G401 (cell line): Measurements from ENCODE around the gene UBA6. TPM values are rescaled to one million over a fixed set of nuclear protein-coding genes. Genes with fewer than 3 reads are reported as not detected.
"Not testable (repeated sequence)": the region's sequence is repeated elsewhere in the genome, so short reads cannot be mapped to it uniquely, and the experiment has no call there.

Experiments used
- DNase-seq: peaks from one replicate; pipeline ENCODE4 v3.0.0-alpha.2; 2015; ENCODE audit warnings: low spot score
- in situ Hi-C: cut with HindIII; loops from 2 replicates; pipeline ENCODE4 v1.10.0; 2016; ENCODE audit warnings: low sequenced_read_pairs, mixed read lengths
- total RNA-seq: library from RNA; depleted of rRNA; stranded (reverse); fragments of >200 nt; shearing (Covaris generic); gene quantifications from 2 replicates; pipeline ENCODE4 v1.2.3, GENCODE V29; 2014

Gene UBA6
- total RNA-seq, 1 experiment from 2014 or later = 98.3 TPM

GRCh38 chr4:67682266-67682665, 18.7 kb downstream of the UBA6 start:
- DNase-seq = no peak
- in situ Hi-C loops = no loop called here

DNA sequence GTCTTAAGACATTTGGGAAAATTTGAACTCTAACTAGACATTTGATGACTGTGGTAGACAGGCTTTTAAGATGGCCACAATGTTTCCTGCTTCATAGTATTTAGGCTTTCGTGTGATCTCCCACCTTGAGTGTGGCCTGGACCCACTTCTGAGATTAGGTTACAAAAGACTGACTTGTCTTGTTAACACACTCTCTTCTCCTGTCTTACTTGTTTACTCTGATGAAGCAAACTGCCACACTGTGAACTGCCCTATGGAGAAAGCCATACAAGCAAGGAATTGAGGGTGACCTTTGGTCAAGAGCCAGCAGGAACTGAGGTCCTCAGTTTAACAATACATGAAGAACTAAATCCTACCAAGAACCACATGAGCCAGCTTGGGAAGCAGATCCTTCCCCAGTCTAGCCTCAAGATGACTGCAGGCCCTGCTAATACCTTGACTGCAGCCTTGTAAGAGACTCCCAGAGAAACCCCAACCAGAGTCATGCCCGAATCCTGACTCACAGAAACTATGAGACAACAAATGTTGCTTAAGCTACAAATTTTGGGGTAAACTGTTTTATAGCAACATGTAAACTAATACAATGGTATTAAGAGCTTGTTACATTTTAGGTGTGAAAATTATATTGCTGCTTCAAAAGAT, 20.3 kb downstream of the UBA6 start:
- no peak for DNase-seq
- in situ Hi-C loops = no loop called here

DNA sequence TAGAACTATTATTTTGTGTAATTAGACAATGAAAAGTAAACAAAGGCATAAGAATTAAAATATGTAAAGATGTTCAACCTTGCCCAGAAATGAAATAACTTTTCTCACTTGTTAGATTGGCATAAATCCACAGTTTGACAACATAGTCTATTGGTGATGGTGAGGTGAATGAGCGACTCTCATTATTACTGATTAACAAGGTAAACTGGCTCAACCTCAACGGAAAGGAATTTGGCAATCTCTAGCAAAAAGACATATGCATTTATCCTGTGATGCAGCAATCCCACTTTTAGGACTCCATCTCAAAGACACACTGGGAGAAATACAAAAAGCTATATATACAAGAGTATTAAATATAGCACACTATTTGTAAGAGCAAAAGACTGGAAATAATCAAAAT, 22.3 kb downstream of the UBA6 start:
- in situ Hi-C loops = no loop called here
- no peak for DNase-seq

GRCh38 chr4:67674098-67674497, 26.9 kb downstream of the UBA6 start:
- in situ Hi-C loops = no loop called here
- DNase-seq = no peak

DNA sequence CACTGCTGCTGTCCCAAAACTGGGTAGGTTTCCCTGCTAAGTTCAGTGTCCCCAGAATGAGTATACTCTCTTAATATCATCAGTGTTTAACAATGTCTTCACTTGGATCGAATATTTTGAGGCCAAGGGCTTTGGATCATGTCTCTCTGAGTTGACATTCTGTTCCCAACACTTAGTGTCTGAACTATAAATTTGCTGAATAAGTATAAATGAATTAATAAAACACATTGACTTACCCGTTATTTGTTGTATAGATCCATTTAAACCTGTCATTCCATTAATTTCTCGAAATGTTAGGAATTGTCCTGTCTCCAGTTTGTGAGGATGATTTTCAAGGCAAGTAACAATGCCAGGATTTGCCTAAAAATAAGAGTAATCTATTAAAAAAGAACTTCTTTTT, 32.6 kb downstream of the UBA6 start:
- in situ Hi-C loops = no loop called here
- no peak for DNase-seq

DNA sequence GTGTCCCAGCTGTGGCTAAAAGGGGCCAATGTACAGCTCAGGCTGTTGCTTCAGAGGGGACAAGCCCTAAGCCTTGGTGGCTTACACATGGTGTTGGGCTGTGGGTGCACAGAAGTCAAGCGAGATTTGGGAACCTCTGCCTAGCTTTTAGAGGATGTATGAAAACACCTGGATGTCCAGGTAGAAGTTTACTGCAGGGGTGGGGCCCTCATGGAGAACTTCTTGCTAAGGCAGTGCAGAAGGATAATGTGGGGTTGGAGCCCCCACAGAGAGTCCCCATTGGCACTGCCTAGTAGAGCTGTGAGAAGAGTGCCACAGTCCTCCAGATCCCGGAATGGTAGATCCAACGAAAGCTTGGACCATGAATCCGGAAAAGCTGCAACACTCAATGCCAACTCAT, 40.5 kb downstream of the UBA6 start:
- in situ Hi-C loops = no loop called here
- no peak for DNase-seq

GRCh38 chr4:67659065-67659464, 41.9 kb downstream of the UBA6 start:
- DNase-seq = no peak

GRCh38 chr4:67658302-67658701, 42.7 kb downstream of the UBA6 start:
- in situ Hi-C loops = no loop called here
- DNase-seq = no peak

More at GRCh38 chr4:67659065-67659464, 41.9 kb downstream of the UBA6 start:
- in situ Hi-C loops = no loop called here

DNA sequence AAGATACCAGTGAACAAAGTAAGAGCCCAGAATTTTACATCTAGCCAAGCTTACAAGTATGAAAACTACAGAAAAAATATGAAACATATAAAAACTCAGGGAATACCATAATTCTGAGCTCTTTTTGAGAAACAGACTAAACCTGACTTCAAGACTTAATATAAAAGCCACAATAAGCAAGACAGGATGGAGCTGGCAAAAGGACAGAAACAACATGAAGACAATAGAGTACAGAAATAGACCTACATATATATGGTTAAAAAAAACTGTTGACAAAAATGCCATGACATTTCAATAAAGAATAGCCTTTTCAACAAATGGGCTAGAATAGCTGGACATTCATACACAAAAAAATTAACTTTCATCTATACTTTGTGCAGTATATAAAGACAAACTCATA, 49.4 kb downstream of the UBA6 start:
- DNase-seq = no peak
- in situ Hi-C loops = no loop called here

GRCh38 chr4:67638136-67638535, 62.8 kb downstream of the UBA6 start:
- no peak for DNase-seq
- in situ Hi-C loops = no loop called here

DNA sequence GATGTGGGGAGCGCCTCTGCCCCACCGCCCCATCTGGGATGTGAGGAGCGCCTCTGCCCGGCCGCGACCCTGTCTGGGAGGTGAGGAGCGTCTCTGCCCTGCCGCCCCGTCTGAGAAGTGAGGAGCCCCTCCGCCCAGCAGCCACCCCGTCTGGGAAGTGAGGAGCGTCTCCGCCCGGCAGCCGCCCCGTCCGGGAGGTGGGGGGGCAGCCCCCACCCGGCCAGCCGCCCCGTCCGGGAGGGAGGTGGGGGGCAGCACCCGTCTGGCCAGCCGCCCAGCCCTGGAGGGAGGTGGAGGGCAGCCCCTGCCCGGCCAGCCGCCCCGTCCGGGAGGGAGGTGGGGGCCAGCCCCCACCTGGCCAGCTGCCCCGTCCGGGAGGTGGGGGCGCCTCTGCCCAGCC, 64.0 kb downstream of the UBA6 start:
- DNase-seq, in situ Hi-C loops: not testable (repeated sequence)

DNA sequence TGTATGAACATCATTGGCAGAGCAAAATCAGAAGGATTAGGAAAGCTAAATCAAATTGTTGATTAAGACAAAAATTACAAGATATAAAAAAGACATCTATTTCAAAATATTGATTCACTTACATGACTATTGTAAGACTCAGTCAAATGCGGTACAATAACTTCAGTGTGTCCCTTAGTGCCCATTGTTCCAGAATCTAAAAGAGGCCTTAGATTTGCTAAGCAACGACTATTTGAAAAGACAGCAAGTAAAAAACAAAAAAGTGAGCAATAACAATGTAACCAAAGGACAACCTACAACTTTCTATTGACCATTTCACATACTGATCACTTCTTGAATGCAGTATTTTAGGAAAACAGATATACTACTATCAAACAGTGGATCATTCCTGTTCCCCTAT, 65.6 kb downstream of the UBA6 start:
- no peak for DNase-seq
- in situ Hi-C loops = no loop called here

DNA sequence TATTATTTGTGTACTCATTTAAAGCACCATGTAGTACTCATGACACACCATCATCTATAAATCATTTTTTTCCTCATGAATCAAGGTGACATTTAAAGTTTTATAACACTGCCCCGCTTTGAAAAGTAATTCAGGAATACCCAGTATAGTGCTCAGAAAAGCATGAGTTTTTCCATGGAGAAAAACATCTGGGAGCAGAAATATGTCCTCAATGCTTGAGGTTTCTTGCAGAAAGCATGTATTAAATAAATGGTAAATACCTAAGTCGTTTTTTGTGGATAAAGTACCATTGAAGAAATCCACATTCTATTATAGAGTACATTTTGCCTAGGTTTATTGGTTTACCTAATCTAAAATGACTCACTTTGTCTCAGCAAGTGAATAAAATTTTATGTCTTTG, 66.2 kb downstream of the UBA6 start:
- in situ Hi-C loops = no loop called here
- DNase-seq = no peak

GRCh38 chr4:67632492-67632891, 68.5 kb downstream of the UBA6 start:
- DNase-seq = no peak
- in situ Hi-C loops = no loop called here

GRCh38 chr4:67624939-67625338, 76.0 kb downstream of the UBA6 start:
- in situ Hi-C loops = no loop called here
- no peak for DNase-seq

- no peak for DNase-seq
- in situ Hi-C loops = no loop called here
Observed at GRCh38 chr4:67616478-67616877, 84.5 kb downstream of the UBA6 start.

GRCh38 chr4:67615119-67615518, 85.8 kb downstream of the UBA6 start:
- in situ Hi-C loops = no loop called here
- DNase-seq = no peak

DNA sequence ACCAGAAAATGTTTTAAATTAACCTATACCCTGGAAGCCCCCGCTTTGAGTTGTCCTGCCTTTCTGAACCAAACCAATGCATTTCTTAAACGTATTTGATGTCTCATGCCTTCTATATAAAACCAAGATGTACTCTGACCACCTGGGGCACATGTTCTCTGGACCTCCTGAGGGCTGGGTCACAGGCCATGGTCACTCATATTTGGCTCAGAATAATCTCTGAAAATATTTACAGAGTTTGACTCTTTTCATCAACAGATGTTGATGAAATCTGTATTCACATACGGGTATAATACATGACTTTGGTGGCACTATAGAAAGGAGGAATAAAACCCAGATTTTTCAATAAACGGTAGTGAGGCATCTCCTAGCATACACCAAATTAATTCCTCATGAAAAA, 86.8 kb downstream of the UBA6 start:
- in situ Hi-C loops = no loop called here
- no peak for DNase-seq

DNA sequence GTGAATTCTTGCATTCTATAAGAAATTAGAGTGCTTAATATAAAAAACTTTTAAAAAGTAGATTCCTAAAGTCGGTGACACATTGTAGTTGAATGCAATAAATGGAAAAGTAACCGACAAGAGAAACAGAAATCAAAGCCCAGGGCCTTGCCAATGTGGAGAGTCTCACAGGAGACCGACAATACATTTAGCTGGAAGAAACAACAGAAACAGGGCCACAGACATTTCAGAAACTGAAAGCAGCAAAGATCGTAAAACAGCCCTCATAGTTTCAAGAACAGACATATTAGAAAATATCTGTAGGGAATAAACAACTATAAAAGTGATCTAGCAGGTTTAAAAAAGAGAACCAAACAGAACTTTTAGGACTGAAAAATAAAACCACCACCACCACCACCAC, 92.9 kb downstream of the UBA6 start:
- in situ Hi-C loops = no loop called here
- no peak for DNase-seq

GRCh38 chr4:67604749-67605148, 96.2 kb downstream of the UBA6 start:
- DNase-seq = no peak
- in situ Hi-C loops = no loop called here

- in situ Hi-C loops = no loop called here
- DNase-seq = no peak
Observed at GRCh38 chr4:67604029-67604381, 97.0 kb downstream of the UBA6 start.
